Testis (tissue), 3 donors: ENCODE measurements around the gene SAMD4A. TPM values are rescaled to one million over a fixed set of nuclear protein-coding genes. Genes with fewer than 3 reads are reported as not detected.

ENCODE experiments used
- DNase-seq: peaks from one replicate; pipeline ENCODE4 v3.0.0-alpha.2; 2019
- H3K27ac ChIP-seq, 2 donors: fragments of 200-600 bp; sonication (generic); one replicate each; pipeline ENCODE4 v1.5.1; 2019
- H3K27me3 ChIP-seq: fragments of 200-600 bp; sonication (generic); one replicate; pipeline ENCODE4 v1.5.1; 2019
- H3K36me3 ChIP-seq: fragments of 200-600 bp; sonication (generic); one replicate; pipeline ENCODE4 v1.5.1; 2017; ENCODE audit warnings: low read depth; ENCODE audit errors: missing control alignments
- H3K4me1 ChIP-seq: fragments of 200-600 bp; sonication (generic); one replicate; pipeline ENCODE4 v1.5.1; 2019
- H3K4me3 ChIP-seq, 2 donors: fragments of 200-600 bp; sonication (generic); one replicate each; pipeline ENCODE4 v1.5.1; 2017 to 2019
- H3K9me3 ChIP-seq: fragments of 200-600 bp; sonication (generic); one replicate; pipeline ENCODE4 v1.5.1; 2017
- POLR2A ChIP-seq: fragments of 450-650 bp; IDR thresholded peaks from one replicate; pipeline ENCODE4 v1.6.1; 2017; ENCODE audit warnings: antibody characterized with exemption, mild to moderate bottlenecking, moderate library complexity
- WGBS, 2 donors: methylation state at CpG; one replicate each; pipeline ENCODE4 v1.1.5; 2018; 5-methylcytosine and 5-hydroxymethylcytosine counted together
- intact Hi-C: fragments of 100-400 bp; cut with DNase I; formaldehyde crosslinking; loops from one replicate; pipeline ENCODE4 v1.15.1; 2023; ENCODE audit warnings: low total_unique reads
- polyA plus RNA-seq: library from polyadenylated mRNA; stranded (reverse); fragments of 350-450 nt; fragmentation: Illumina TruSeq; extraction: RNeasy Lipid Tissue Mini Kit (QIAGEN cat#74804); gene quantifications from one replicate; pipeline ENCODE4 v1.2.3, GENCODE V29; 2014; ENCODE audit warnings: low read depth, low replicate concordance; ENCODE audit not compliant: insufficient read depth
- total RNA-seq, 2 donors: library from RNA; depleted of rRNA; stranded (reverse); fragments of >200 nt; gene quantifications; one replicate each; pipeline ENCODE4 v1.2.3, GENCODE V29; 2016
- TF ChIP-seq, protein P1 (sequence below), 3 experiments: fragments of 450-650 bp in 2 of 3; fragments of 200-600 bp in 1 of 3; sonication (generic) in 1 of 3; IDR thresholded peaks; one replicate each; pipeline ENCODE4 v1.5.1; 2016 to 2019; ENCODE audit warnings: antibody characterized with exemption in 3 of 3, mild to moderate bottlenecking in 2 of 3, moderate library complexity in 1 of 3

The SAMD4A gene
- total and polyA plus RNA-seq, 3 donors from 2014 or later, result 103 to 369 (median 259) TPM

DNA sequence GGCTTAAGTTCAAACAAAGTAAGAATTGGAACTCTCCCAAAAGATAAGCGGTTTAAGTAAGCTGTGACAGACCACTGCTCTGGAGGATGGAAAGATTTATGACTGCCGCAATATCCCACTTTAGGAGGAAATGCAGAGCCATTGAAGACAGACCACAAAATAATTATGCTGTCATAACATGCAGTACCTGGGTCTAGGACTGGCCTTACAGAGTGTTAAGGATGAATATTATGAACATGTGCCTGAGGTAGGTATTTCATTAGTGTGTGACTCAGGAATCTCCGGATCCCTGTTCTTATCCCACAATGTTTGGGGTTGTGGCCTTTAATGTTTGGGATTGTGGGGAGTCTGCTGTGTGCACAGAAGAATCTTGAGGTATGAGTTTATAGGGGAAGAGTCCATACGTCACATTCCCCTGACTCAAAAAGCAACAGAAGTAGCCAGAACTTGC, 114.9 kb downstream of the SAMD4A start:
- Histone ChIP-seq H3K4me1 (peaks cover 15% of the 10 kb centered on the region), H3K4me3 (no peak overlapping the region), H3K9me3 (no peaks in the 10 kb centered on the region), H3K36me3 (no peaks in the 10 kb centered on the region), H3K27me3 (no peaks in the 10 kb centered on the region), H3K27ac (no peak overlapping the region)
- intact Hi-C loops, result no loop called here
- WGBS, 2 donors, result 87 to 92% methylated on average over 4 of the region's 4 CpGs
- TF ChIP-seq, protein P1, sequence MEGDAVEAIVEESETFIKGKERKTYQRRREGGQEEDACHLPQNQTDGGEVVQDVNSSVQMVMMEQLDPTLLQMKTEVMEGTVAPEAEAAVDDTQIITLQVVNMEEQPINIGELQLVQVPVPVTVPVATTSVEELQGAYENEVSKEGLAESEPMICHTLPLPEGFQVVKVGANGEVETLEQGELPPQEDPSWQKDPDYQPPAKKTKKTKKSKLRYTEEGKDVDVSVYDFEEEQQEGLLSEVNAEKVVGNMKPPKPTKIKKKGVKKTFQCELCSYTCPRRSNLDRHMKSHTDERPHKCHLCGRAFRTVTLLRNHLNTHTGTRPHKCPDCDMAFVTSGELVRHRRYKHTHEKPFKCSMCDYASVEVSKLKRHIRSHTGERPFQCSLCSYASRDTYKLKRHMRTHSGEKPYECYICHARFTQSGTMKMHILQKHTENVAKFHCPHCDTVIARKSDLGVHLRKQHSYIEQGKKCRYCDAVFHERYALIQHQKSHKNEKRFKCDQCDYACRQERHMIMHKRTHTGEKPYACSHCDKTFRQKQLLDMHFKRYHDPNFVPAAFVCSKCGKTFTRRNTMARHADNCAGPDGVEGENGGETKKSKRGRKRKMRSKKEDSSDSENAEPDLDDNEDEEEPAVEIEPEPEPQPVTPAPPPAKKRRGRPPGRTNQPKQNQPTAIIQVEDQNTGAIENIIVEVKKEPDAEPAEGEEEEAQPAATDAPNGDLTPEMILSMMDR (IDR thresholded peaks at IDR 0.05), result no peak
- no peak for TF ChIP-seq POLR2A
- no peak for DNase-seq

DNA sequence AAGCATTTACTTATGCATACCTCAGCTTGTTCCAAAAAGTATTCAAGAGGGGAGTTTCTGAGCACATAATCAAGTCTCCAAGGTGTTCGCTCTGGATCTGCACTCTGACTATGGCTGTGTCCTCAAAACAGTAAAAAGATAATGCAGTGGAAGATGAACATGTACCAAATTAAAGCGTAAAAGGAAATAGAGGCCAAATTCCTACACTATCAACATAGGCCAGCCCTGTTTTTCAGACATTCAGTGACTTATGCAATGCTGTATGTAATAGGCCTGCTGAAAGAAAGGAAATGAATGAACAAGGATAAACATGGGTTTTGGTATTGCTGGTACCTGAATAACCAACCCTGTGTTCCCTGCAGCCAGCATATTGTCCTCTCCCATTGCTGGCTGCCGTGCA, 115.7 kb downstream of the SAMD4A start:
- intact Hi-C loops, result no loop called here
- WGBS, 2 donors, result 89 to 90% methylated on average over 3 of the region's 3 CpGs
- H3K27me3 ChIP-seq, result no peaks in the 10 kb centered on the region
- no peaks in the 10 kb centered on the region for H3K9me3 ChIP-seq
- no peak overlapping the region for H3K4me3 ChIP-seq
- H3K4me1 ChIP-seq, result peaks cover 15% of the 10 kb centered on the region
- H3K27ac ChIP-seq, result no peak overlapping the region
- TF ChIP-seq, protein P1 (IDR thresholded peaks at IDR 0.05), result no peak
- no peak for TF ChIP-seq POLR2A
- no peaks in the 10 kb centered on the region for H3K36me3 ChIP-seq
- DNase-seq, result no peak

DNA sequence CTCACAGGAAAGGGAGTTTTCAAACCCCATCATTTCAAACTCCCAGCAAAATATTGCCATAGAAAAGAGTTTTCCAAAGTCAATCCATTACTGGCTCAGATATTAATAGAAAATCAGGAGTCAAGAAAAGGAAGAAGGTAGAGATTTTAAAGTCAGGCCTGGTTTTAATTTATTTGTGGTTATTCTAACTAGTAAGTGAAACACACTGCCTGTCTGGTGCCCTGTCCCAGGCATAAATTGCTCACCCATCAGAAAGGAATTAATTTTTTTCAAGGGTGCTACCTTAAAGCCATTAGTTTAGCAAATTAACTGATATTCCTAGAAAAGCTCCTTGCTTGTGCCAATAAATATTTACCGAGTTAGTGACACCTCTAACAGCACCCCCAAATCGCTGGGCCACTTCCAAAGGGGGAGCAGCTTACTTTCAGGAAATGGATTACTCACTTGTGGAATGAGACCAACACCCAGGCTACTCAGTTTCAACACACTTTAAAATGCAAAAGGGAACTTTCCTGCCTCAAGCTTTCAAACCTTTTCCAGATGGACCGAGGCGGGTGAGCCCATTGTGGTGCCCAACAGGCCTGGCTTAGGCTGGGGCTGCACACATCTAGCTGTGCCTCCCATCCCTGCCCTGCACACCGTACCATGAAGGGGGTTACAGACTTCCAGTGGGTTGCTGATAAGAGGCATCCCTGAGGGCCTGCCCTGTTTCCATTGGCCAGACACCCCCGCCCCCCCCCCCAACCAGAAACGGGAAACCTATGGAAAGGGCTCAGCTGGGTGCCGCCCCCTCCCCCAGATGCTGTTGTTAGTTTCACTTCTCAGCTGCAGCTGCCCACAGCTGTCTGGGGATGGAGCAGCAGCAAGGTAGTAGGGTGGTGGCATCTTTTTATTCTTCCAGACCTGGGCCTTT, 117.2 kb downstream of the SAMD4A start:
- no peaks in the 10 kb centered on the region for H3K27me3 ChIP-seq
- no peaks in the 10 kb centered on the region for H3K36me3 ChIP-seq
- intact Hi-C loops, result no loop called here
- H3K9me3 ChIP-seq, result no peaks in the 10 kb centered on the region
- no peak overlapping the region for H3K4me3 ChIP-seq
- no peak for TF ChIP-seq POLR2A
- TF ChIP-seq, protein P1 (IDR thresholded peaks at IDR 0.05), result no peak
- H3K27ac ChIP-seq, result no peak overlapping the region
- H3K4me1 ChIP-seq, result peaks cover 12% of the 10 kb centered on the region
- WGBS, 2 donors, result 76 to 80% methylated on average over 5 to 8 of the region's 8 CpGs
- DNase-seq, result no peak

DNA sequence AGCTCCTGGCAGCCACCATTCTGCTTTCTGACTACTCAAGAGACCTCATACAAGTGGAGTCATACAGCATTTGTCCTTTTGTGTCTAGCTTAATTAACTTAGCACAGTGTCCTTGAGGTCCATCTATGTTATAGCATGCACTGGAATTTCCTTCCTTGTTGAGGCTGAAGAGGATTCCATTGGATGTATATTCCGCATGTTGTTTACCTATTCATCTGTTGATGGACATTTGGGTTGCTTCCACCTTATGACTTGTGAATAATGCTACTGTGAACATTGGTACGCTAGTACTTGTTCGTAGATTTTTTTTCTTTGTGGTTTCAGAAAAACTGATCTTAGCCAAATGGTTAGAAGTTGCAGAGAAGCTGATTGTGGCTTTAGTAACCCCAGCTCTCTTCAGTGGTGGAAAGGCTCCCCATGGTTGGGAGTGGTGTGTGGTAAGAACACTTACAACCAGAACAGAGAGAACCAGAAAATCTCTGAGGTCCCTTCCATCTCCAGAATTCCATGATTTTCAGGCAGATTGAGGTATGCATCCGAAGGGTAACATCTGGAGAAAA, 118.4 kb downstream of the SAMD4A start:
- Histone ChIP-seq H3K4me3 (no peak overlapping the region), H3K36me3 (no peaks in the 10 kb centered on the region), H3K27ac (peak overlapping the region in 1 of 2 donors; percentile 84), H3K4me1 (peaks cover 12% of the 10 kb centered on the region), H3K27me3 (no peaks in the 10 kb centered on the region), H3K9me3 (no peaks in the 10 kb centered on the region)
- DNase-seq, result no peak
- intact Hi-C loops, result no loop called here
- TF ChIP-seq, protein P1 (IDR thresholded peaks at IDR 0.05), result no peak
- no peak for TF ChIP-seq POLR2A
- 91 to 92% methylated on average over 4 of the region's 4 CpGs for WGBS, 2 donors
